HepG2 (cell line): ENCODE data around the gene ZNHIT1. TPM values are rescaled to one million over a fixed set of nuclear protein-coding genes. Genes with fewer than 3 reads are reported as not detected.

Experiments used
- HNRNPL ChIP-seq: fragments of 200-400 bp; formaldehyde crosslinking; IDR thresholded peaks from 2 replicates; pipeline ENCODE4 v1.6.1; 2017; ENCODE audit warnings: mild to moderate bottlenecking, low read depth, low read length
- JUND ChIP-seq: sonication (generic); formaldehyde crosslinking; IDR thresholded peaks from 2 replicates; pipeline ENCODE4 v1.8.0; 2022; ENCODE audit warnings: mild to moderate bottlenecking, missing genetic modification reagents
- KAT2B ChIP-seq: fragments of 150-350 bp; IDR thresholded peaks from 2 replicates; pipeline ENCODE4 v1.6.1; 2014; ENCODE audit warnings: low read depth, low read length, borderline replicate concordance
- NFAT5 ChIP-seq: sonication (generic); formaldehyde crosslinking; IDR thresholded peaks from 2 replicates; pipeline ENCODE4 v1.4.0; 2020; ENCODE audit warnings: missing genetic modification reagents
- RBM22 ChIP-seq: fragments of 200-400 bp; formaldehyde crosslinking; optimal IDR thresholded peaks from 2 replicates; pipeline ENCODE3; 2017; ENCODE audit warnings: mild to moderate bottlenecking, low read length, moderate library complexity
- TP53 ChIP-seq: sonication (generic); formaldehyde crosslinking; conservative IDR thresholded peaks from 2 replicates; pipeline ENCODE4 v1.4.0; 2020; ENCODE audit warnings: missing genetic modification reagents
- ZNF253 ChIP-seq: sonication (generic); formaldehyde crosslinking; IDR thresholded peaks from 2 replicates; pipeline ENCODE4 v1.8.0; 2022; ENCODE audit warnings: mild to moderate bottlenecking, missing genetic modification reagents, borderline replicate concordance
- ZNF646 ChIP-seq: sonication (generic); formaldehyde crosslinking; IDR thresholded peaks from 2 replicates; pipeline ENCODE4 v1.9.0; 2021; ENCODE audit warnings: mild to moderate bottlenecking, missing genetic modification reagents
- ZNF83 ChIP-seq: sonication (generic); formaldehyde crosslinking; IDR thresholded peaks from 2 replicates; pipeline ENCODE4 v1.4.0; 2020; ENCODE audit warnings: missing genetic modification reagents, mild to moderate bottlenecking, borderline replicate concordance
- polyA plus RNA-seq, 8 experiments: library from polyadenylated mRNA; depleted of rRNA in 3 of 8; stranded (reverse) in 7 of 8; unstranded in 1 of 8; fragments of >200 nt; fragmentation: Illumina TruSeq in 4 of 8; extraction: Trizol in 4 of 8; gene quantifications; 2 replicates each; pipeline versions ENCODE4 v1.2.1 to v1.2.3, GENCODE V29; 2011 to 2016; ENCODE audit warnings: low read depth in 4 of 8, missing spikeins in 1 of 8, mixed read lengths in 1 of 8; ENCODE audit not compliant: insufficient read depth in 1 of 8
- total RNA-seq, 5 experiments: library from RNA; depleted of rRNA; stranded (reverse); fragments of >200 nt; fragmentation: Illumina TruSeq; extraction: Trizol; gene quantifications; 2 replicates each; pipeline ENCODE4 v1.2.3, GENCODE V29; 2016; ENCODE audit warnings: low read depth in 1 of 5

ZNHIT1 gene
- total and polyA plus RNA-seq, 2 of the 13 experiments (the other 11 are each of a cell fraction or from before 2014, with no cell fraction given), result 32.5 to 64.5 TPM

GRCh38 chr7:101168412-101169049 is 49.4 kb upstream of the ZNHIT1 start (continued):
- no peak for TF ChIP-seq ZNF646
- TF ChIP-seq TP53, result no peak
- no peak for TF ChIP-seq RBM22
- no peak for TF ChIP-seq NFAT5 (CRISPR knock-in tag)
- no peak for TF ChIP-seq ZNF83 (CRISPR knock-in tag)
- TF ChIP-seq ZNF253 (CRISPR knock-in tag), result no peak
- no peak for TF ChIP-seq HNRNPL
- no peak for TF ChIP-seq JUND (CRISPR knock-in tag)
- no peak for TF ChIP-seq KAT2B
